Upper lobe of left lung (tissue), 4 donors: ENCODE measurements around the gene CLEC16A.

Source experiments
- EP300 ChIP-seq, 4 donors: sonication (generic); formaldehyde crosslinking; IDR thresholded peaks; one replicate each; pipeline ENCODE4 v1.5.1; 2017; ENCODE audit warnings: antibody characterized with exemption in 4 of 4, control low read depth in 2 of 4
- TF ChIP-seq, protein P1 (sequence below), 6 experiments: fragments of 450-650 bp in 4 of 6; fragments of 200-600 bp in 2 of 6; sonication (generic) in 2 of 6; IDR thresholded peaks; one replicate each; pipeline ENCODE4 v1.5.1; 2016 to 2019; ENCODE audit warnings: antibody characterized with exemption in 6 of 6

DNA sequence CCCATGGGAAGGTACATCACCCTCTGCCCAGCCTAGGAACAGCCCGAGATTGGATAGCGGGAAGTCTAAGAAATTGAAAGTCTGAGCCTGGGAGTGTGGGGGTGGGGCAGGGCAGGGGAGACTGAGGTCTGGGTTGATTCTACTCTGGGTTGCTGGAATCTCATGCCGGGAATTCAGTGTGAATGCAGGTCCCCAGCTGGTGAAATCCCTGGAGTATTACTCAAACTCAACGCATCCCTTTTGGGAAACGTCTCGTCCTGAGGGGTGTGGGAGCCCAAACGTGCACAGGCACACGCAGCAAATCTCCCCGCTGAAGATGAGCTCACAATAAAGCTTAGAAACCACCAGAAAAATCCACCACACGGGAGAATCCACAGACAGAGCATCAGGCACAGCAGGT, 256.2 kb downstream of the CLEC16A start:
- TF ChIP-seq, protein P1, sequence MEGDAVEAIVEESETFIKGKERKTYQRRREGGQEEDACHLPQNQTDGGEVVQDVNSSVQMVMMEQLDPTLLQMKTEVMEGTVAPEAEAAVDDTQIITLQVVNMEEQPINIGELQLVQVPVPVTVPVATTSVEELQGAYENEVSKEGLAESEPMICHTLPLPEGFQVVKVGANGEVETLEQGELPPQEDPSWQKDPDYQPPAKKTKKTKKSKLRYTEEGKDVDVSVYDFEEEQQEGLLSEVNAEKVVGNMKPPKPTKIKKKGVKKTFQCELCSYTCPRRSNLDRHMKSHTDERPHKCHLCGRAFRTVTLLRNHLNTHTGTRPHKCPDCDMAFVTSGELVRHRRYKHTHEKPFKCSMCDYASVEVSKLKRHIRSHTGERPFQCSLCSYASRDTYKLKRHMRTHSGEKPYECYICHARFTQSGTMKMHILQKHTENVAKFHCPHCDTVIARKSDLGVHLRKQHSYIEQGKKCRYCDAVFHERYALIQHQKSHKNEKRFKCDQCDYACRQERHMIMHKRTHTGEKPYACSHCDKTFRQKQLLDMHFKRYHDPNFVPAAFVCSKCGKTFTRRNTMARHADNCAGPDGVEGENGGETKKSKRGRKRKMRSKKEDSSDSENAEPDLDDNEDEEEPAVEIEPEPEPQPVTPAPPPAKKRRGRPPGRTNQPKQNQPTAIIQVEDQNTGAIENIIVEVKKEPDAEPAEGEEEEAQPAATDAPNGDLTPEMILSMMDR (IDR thresholded peaks at IDR 0.05): no peak
- TF ChIP-seq EP300 (IDR thresholded peaks at IDR 0.05): no peak
